GM21737 (cell line): ENCODE data around the gene ADAMTS1.

ENCODE experiments used
- ATAC-seq: cut with Tn5 transposase; IDR thresholded peaks from one replicate; pipeline ENCODE4 v1.9.1; 2021; ENCODE audit warnings: mild to moderate bottlenecking, moderate library complexity; ENCODE audit not compliant: unreplicated experiment

The ADAMTS1 gene

DNA sequence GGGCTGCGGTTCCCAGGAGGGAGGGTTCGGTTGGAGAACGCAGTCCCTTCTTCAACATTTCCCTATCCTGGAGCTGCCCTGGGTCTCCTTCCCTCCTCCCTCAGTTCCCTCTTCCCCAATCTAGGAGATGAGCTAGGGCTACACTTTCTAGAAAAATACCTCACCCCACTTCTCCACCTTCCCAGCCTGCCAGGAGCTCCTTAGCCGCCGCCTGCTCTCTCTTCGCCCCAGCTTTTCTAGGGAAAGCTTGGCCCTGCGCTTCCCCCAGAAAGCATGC lies 488 bp upstream of the ADAMTS1 start:
- no peak for ATAC-seq

DNA sequence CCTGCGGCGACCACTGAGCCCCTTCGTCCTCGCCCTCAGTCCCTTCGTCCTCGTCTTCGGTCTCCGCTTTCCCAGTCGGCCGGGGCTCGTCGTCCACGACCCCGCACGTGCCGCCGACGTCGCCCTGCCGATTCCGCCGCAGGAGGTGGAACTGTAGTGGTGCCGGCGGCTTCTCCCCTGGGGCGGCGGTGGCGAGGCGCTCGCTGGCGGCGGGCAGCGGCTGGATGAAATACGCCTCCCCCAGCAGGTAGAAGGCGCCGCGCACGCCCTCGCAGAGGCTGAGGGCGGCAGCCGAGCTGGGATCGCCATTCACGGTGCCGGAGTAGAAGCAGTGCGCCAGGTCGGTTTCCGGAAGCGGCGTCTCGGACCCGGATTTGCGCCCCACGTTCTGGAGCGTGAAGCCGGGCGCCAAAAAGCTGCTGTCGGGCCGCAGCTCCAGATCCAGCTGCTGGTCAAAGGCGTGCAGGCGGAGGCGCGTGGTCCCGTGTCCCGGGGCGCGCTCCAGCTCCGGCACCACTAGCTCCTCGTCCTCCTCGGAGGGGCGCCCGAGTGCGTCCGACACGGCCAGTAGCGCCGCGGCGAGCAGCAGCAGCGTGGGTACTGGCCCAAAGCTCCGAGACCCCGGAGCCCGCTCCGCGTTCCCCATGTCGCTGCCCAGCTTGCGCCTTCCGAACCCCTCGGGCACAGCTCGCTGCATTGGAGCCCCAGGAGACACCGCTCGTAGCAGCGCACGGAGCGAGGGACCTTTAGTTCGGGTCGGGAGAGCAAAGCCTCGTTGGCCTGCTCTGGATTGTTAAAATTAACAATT lies 747 bp downstream of the ADAMTS1 start:
- no peak for ATAC-seq

DNA sequence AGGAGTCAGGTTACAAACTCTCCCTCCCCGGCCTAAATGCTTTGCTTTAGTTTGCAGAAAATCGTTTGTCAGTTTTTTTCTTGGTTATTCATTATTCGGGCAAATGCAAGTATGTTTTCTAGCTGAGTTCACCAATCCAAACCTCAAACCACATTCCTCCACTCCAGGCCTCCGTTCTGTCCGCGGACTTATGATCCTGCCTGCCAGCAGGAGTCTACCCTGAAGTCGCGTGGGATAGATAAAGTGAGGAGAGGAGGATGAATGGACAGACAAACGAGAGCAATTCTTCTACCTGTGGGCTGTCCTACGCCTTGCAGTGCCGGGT lies 1.3 kb downstream of the ADAMTS1 start:
- ATAC-seq: no peak

DNA sequence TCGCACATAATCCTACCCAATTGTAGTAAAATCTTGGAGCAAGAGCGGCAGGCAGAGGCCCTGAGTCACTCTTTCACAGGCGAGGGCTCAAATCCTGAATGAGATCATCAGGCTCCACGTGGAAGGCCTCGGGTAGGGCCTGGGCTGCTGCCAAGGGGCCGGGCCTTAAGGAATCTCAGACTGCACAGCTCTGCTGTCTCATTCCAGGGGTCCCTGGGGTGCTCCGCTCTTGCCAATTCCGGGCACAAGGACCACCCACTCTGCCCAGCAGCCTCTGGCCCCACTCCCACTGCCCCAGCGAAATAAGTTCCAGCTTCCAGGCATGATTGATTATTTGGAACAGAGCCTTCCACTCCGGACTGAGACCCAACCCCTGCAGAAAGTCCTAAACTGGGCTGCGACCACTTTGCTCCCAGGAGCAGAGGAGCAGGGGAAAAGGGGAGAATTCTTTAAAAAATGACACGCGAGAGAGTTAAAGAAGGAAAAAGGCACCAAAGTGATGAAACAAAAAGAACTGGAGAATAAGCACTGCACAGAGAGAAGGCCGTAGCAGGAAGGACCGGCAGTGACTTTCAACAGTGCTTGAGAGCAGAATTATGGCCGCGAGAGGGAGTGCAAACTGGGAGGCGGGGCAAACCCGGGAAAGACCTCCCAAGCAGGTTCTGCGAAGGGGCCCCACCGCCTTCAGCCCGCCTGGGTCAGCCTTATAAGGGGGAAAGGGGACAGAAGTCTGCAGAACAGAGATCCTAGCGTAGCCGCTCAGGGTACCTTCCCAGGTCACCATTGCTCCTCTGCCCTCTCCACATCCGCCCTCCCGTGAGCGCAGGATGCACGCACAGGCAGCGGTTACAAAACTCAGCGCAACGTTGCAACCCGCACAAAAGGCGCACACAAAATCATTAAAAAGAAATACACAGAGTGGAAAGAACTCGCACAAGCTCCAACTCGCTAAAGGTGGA lies 2.0 kb downstream of the ADAMTS1 start:
- no peak for ATAC-seq

- no peak for ATAC-seq
These were observed 2.9 kb downstream of the ADAMTS1 start for GRCh38 chr21:26842300-26842699.

DNA sequence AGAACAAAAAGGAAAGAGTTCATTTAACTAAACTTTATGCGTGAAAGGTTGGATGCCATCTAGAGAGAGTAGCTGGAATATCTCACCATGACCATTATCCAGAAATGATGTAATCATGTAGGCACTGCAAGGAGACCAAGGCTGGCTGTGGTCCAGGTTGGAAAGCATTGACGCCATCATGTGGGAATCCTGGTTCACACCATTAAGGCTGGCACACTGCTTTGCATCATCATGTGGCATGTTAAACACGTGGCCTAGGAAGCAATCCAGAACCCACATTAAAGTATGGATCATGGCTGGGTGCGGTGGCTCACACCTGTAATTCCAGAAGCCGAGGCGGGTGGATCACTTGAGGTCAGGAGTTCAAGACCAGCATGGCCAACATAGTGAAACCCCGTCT lies 4.3 kb downstream of the ADAMTS1 start:
- ATAC-seq: no peak

- no peak for ATAC-seq
These were observed 5.0 kb downstream of the ADAMTS1 start for GRCh38 chr21:26840201-26840600.

DNA sequence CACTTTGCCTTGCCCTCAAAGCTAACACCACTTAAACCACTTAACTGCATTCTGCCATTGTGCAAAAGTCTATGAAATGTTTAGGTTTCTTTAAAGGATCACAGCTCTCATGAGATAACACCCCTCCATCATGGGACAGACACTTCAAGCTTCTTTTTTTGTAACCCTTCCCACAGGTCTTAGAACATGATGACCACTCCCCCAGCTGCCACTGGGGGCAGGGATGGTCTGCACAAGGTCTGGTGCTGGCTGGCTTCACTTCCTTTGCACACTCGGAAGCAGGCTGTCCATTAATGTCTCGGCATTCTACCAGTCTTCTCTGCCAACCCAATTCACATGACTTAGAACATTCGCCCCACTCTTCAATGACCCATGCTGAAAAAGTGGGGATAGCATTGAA lies 7.7 kb downstream of the ADAMTS1 start:
- ATAC-seq: no peak

GRCh38 chr21:26836528-26836927 lies 8.7 kb downstream of the ADAMTS1 start:
- ATAC-seq: no peak

DNA sequence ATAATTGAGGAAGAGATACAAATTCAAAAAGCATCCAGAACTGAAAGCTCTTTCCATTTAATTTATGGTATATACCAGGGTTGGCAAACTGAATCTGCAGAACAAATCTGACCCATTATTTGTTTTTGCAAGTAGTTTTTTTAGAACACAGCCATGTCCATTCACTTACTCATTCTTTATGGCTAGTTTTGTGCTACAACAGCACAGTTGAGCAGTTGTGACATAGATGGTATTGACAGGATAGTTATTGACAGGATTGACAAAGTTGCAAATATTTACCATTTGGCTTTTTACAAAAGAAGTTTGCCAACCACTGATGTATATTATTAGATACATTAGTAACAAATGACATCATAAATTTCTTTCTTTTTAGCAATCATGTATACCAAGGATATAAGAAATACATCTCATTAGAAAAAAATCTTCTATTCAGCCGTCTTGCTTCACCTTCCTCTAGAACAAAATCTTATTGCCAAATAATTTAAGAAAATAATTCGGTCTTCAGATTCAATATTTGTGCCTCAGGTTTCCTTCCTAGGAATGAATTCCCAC lies 9.4 kb downstream of the ADAMTS1 start:
- no peak for ATAC-seq

GRCh38 chr21:26835027-26835713 lies 10.0 kb downstream of the ADAMTS1 start:
- no peak for ATAC-seq

GRCh38 chr21:26834181-26834905 lies 10.9 kb downstream of the ADAMTS1 start:
- ATAC-seq: no peak

DNA sequence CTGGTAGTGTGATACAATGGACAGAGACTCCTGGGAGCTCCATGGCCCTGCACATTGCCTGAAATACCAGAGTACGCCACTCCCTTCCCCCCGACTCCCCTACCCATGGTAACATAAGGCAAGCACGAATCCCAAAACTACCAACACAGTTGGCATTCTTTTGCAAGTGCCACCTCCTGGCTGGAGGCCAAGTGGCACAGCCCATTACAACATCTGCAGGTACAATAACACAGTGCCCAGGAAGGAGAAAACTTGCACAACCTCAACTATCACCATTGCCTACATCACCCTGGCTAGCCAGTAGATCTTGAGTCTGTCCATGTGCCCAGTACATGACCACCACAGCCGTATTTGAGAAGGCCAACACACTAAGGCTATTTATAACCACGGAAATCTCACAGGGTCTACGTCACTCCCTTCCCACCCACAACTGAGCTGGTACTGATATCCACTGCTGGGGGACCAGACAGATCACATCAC lies 11.7 kb downstream of the ADAMTS1 start:
- ATAC-seq: no peak

DNA sequence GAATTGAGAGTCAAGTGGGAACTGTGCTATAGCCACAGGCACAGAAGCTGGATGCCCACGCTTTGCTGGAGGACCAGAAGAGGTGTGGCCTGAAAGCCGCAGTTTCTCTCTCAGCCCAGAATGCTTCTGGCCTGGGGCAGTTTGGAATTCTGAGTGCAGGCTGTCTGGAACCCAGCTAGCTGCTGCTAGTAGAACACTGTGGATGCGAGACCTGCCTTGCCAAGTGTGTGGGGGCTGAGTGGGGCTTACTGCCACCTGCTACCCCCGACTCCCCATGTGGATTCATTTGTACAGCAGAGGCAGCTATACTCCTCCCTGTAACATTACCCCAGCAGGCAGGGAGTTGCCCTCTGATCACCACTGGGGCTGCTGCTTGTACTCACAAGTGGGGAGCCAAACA lies 12.2 kb downstream of the ADAMTS1 start:
- ATAC-seq: no peak

DNA sequence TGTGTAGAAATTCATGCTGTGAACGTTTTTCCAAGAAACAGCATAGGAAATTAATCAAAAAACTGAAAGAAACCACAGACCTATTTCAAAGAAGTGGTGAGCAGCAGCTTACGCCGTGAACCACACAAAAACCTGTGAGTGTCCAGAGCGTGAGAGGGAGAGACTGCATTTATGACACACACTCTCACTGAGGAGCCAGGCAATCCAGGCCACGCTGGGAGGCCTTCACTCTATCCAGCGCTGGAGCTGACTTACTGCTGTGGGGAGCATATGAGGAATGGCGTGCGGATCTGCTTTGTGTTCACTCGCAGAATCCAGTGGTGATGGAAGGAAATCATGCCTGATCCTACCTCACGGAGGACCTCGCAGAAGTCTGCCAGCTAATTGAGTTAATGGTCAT lies 12.7 kb downstream of the ADAMTS1 start:
- no peak for ATAC-seq

DNA sequence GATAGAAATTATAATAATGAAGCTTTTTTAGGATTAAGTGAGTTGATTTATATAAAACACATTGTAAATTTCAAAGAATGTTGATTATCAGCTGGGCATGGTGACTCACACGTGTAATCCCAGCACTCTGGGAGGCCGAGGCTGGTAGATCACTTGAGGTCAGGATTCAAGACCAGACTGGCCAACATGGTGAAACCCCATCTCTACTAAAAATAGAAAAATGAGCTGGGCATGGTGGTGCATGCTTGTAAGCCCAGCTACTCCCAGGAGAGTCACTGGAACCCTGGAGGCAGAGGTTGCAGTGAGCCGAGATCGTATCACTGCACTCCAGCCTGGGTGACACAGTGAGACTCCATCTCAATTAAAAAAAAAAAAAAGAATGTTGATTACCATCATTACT lies 18.4 kb downstream of the ADAMTS1 start:
- no peak for ATAC-seq

GRCh38 chr21:26820509-26820908 lies 24.7 kb downstream of the ADAMTS1 start:
- no peak for ATAC-seq

- no peak for ATAC-seq
These were observed 25.4 kb downstream of the ADAMTS1 start for GRCh38 chr21:26819740-26820324.

DNA sequence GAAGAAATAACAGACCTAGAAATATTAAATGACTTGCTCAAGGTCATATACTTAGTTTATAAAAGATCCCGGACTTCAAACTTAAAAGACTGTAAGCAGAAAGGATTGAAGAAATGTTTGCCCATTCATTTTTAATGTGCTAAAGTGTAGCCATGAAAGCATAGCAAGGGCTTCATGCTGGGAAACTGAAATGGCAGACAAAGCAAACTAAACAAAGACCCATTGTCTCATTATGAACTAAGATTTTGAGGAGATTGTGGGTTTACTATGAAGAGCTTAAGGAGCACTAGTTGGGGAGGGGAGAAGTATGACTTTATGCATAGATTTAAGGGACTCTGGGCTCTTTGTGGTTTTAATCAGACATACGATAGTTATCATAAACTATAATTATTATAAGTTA lies 26.3 kb downstream of the ADAMTS1 start:
- no peak for ATAC-seq

DNA sequence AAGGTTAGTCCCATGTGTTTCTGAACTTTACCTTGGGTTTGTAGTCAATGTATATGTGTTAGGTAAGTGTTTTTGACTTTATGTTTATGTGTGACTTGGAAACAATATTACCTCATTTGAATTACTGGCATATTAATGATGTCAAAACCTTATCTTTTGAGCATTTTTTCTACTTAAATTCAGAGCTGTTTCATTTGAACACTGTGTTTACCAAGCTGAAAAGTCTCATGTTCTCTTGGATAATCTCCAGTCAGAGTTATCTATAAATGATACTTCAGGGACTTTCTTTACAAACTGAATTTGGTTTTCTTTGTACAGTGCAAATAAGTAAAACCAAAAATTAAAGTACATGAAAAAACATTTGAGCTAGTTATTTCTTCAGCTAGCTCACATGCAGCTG lies 30.0 kb downstream of the ADAMTS1 start:
- ATAC-seq: no peak
